ENCODE data around the gene MORN1.

DNA sequence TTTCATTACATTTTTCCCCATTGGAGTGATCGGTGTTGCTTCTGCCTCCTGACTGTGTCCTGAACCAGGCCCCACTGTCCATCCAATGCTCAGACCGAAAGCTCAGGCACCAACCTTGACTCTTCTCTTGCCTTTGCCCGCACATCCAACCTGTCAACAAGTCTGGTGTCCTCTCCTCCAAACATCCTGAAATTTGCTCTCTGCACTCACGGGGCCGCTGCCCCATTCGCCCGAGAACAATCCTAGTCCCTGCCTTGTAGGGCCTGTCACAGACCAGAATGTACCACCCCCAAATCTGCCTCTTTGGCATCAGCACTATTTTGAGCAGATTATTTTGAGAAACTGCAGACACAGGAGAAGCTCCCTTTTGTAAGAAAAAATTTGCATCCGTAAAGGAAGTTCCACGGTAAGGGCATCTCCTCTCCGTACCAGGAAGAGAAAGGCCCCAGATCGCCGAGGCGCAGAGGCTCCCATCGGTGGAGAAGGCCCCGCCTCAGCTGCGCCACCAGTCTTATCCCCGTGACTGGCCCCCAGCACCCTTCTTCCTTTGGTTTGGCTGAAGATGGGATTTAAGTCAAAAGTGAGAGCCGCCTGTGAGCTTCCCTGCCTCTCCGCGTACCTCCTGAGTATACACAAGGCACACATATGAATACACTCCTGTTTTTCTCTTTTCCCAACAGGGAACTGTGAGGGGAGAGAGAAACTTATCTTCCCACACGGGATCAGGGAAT, 7.1 kb downstream of the MORN1 start:
- no peak for TF ChIP-seq POLR2AphosphoS5 (IDR thresholded peaks at IDR 0.05)
- TF ChIP-seq, protein P1, sequence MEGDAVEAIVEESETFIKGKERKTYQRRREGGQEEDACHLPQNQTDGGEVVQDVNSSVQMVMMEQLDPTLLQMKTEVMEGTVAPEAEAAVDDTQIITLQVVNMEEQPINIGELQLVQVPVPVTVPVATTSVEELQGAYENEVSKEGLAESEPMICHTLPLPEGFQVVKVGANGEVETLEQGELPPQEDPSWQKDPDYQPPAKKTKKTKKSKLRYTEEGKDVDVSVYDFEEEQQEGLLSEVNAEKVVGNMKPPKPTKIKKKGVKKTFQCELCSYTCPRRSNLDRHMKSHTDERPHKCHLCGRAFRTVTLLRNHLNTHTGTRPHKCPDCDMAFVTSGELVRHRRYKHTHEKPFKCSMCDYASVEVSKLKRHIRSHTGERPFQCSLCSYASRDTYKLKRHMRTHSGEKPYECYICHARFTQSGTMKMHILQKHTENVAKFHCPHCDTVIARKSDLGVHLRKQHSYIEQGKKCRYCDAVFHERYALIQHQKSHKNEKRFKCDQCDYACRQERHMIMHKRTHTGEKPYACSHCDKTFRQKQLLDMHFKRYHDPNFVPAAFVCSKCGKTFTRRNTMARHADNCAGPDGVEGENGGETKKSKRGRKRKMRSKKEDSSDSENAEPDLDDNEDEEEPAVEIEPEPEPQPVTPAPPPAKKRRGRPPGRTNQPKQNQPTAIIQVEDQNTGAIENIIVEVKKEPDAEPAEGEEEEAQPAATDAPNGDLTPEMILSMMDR (IDR thresholded peaks at IDR 0.05 in 8 of 11, conservative IDR thresholded peaks at IDR 0.05 in 3 of 11), result no peak
- TF ChIP-seq POLR2A (IDR thresholded peaks at IDR 0.05), result no peak
